HEK293 (cell line): ENCODE results near the gene GALNT6.

ENCODE experiments used
- FEZF1 ChIP-seq: fragments of 450-650 bp; formaldehyde crosslinking; IDR thresholded peaks from 2 replicates; pipeline ENCODE4 v1.5.1; 2016; ENCODE audit warnings: missing biosample characterization, missing genetic modification characterization
- GLIS1 ChIP-seq: fragments of 450-650 bp; formaldehyde crosslinking; IDR thresholded peaks from 2 replicates; pipeline ENCODE4 v1.5.1; 2016; ENCODE audit warnings: missing biosample characterization, missing genetic modification characterization
- HOXD13 ChIP-seq: sonication (generic); formaldehyde crosslinking; IDR thresholded peaks from 2 replicates; pipeline ENCODE4 v1.8.0; 2022; ENCODE audit warnings: missing genetic modification reagents, borderline replicate concordance
- KLF10 ChIP-seq: fragments of 450-650 bp; IDR thresholded peaks from 2 replicates; pipeline ENCODE4 v1.5.1; 2018; ENCODE audit warnings: missing biosample characterization, mild to moderate bottlenecking, missing genetic modification characterization
- KLF17 ChIP-seq: fragments of 450-650 bp; formaldehyde crosslinking; IDR thresholded peaks from 2 replicates; pipeline ENCODE4 v1.5.1; 2016; ENCODE audit warnings: missing biosample characterization, missing genetic modification characterization
- KLF9 ChIP-seq: fragments of 450-650 bp; formaldehyde crosslinking; IDR thresholded peaks from 2 replicates; pipeline ENCODE4 v1.5.1; 2016; ENCODE audit warnings: missing biosample characterization, missing genetic modification characterization, low read depth
- OVOL3 ChIP-seq: fragments of 450-650 bp; formaldehyde crosslinking; IDR thresholded peaks from 2 replicates; pipeline ENCODE4 v1.5.1; 2016; ENCODE audit warnings: missing biosample characterization, missing genetic modification characterization
- ZBTB8A ChIP-seq: fragments of 450-650 bp; formaldehyde crosslinking; IDR thresholded peaks from 2 replicates; pipeline ENCODE4 v1.5.1; 2016; ENCODE audit warnings: missing biosample characterization, missing genetic modification characterization
- ZFHX2 ChIP-seq: fragments of 450-650 bp; formaldehyde crosslinking; conservative IDR thresholded peaks from 2 replicates; pipeline ENCODE4 v1.5.1; 2016; ENCODE audit warnings: missing biosample characterization, missing genetic modification characterization
- ZFP41 ChIP-seq: fragments of 450-650 bp; formaldehyde crosslinking; IDR thresholded peaks from 2 replicates; pipeline ENCODE4 v1.5.1; 2016; ENCODE audit warnings: missing biosample characterization, missing genetic modification characterization, borderline replicate concordance
- ZFP69B ChIP-seq: fragments of 450-650 bp; formaldehyde crosslinking; IDR thresholded peaks from 2 replicates; pipeline ENCODE4 v1.5.1; 2016; ENCODE audit warnings: missing biosample characterization, missing genetic modification characterization
- ZNF114 ChIP-seq: fragments of 450-650 bp; formaldehyde crosslinking; IDR thresholded peaks from 2 replicates; pipeline ENCODE4 v1.5.0; 2017; ENCODE audit warnings: missing biosample characterization, missing genetic modification characterization
- ZNF239 ChIP-seq: fragments of 450-650 bp; formaldehyde crosslinking; IDR thresholded peaks from 2 replicates; pipeline ENCODE4 v1.5.1; 2016; ENCODE audit warnings: missing biosample characterization, missing genetic modification characterization
- ZNF548 ChIP-seq: fragments of 450-650 bp; formaldehyde crosslinking; IDR thresholded peaks from 2 replicates; pipeline ENCODE4 v1.5.1; 2016; ENCODE audit warnings: missing biosample characterization, missing genetic modification characterization
- ZNF660 ChIP-seq: fragments of 450-650 bp; IDR thresholded peaks from 2 replicates; pipeline ENCODE4 v1.5.1; 2018; ENCODE audit warnings: missing biosample characterization, mild to moderate bottlenecking, missing genetic modification characterization
- ZNF677 ChIP-seq: fragments of 450-650 bp; IDR thresholded peaks from 2 replicates; pipeline ENCODE4 v1.5.0; 2018; ENCODE audit warnings: missing biosample characterization, mild to moderate bottlenecking, missing genetic modification characterization, moderate library complexity
- ZNF768 ChIP-seq: fragments of 450-650 bp; formaldehyde crosslinking; IDR thresholded peaks from 2 replicates; pipeline ENCODE4 v1.5.1; 2018; ENCODE audit warnings: missing biosample characterization, mild to moderate bottlenecking, missing genetic modification characterization
- TF ChIP-seq, protein P1 (sequence below): fragments of 450-650 bp; IDR thresholded peaks from 2 replicates; pipeline ENCODE4 v1.5.1; 2018; ENCODE audit warnings: missing biosample characterization, missing genetic modification characterization
- TF ChIP-seq, protein P2 (sequence below): fragments of 450-650 bp; formaldehyde crosslinking; IDR thresholded peaks from 2 replicates; pipeline ENCODE4 v1.5.1; 2016; ENCODE audit warnings: missing biosample characterization, missing genetic modification characterization, borderline replicate concordance
- TF ChIP-seq, protein P3 (sequence below): fragments of 450-650 bp; formaldehyde crosslinking; optimal IDR thresholded peaks from 2 replicates; pipeline ENCODE3; 2016; ENCODE audit warnings: missing biosample characterization, mild to moderate bottlenecking, missing genetic modification characterization
- TF ChIP-seq, protein P4 (sequence below): fragments of 450-650 bp; formaldehyde crosslinking; IDR thresholded peaks from 2 replicates; pipeline ENCODE4 v1.5.1; 2016; ENCODE audit warnings: missing biosample characterization, missing genetic modification characterization, low read depth
- TF ChIP-seq, protein P5 (sequence below): fragments of 450-650 bp; formaldehyde crosslinking; IDR thresholded peaks from 2 replicates; pipeline ENCODE4 v1.5.1; 2016; ENCODE audit warnings: missing biosample characterization, missing genetic modification characterization
- TF ChIP-seq, protein P6 (sequence below): fragments of 450-650 bp; formaldehyde crosslinking; IDR thresholded peaks from 2 replicates; pipeline ENCODE4 v1.5.1; 2016; ENCODE audit warnings: missing biosample characterization, missing genetic modification characterization

GALNT6 gene

DNA sequence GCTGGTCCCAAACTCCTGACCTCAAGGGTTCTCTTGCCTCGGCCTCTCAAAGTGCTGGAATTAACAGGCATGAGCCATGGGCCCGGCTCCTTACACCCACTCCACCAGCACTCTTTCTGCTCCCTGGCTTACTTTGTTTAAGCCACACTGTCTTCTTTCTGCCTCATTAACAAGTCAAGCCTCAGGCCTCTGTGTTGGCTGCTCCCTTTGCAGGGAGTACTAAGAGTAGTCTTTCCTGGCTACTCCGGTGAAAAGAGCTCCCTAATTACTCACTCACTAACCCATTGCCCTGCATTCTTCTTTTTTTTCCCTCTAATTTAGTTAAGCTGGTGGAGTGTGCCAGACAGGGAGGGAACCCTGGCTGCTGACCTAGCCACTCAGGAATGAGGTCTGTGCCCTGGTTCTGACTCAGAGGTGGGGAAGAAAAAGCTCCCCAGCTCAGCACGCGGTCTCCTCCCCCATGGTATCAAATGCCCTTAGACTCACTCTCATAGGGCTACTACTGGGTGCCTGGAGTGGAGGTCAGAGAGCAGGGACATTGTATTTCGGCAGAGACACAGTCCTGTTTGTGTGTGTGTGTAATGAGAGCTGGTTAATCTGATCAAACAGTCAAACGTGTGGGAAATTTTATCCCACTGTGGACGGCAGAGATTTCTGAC is 19.8 kb downstream of the GALNT6 start (continued):
- TF ChIP-seq, protein P1, sequence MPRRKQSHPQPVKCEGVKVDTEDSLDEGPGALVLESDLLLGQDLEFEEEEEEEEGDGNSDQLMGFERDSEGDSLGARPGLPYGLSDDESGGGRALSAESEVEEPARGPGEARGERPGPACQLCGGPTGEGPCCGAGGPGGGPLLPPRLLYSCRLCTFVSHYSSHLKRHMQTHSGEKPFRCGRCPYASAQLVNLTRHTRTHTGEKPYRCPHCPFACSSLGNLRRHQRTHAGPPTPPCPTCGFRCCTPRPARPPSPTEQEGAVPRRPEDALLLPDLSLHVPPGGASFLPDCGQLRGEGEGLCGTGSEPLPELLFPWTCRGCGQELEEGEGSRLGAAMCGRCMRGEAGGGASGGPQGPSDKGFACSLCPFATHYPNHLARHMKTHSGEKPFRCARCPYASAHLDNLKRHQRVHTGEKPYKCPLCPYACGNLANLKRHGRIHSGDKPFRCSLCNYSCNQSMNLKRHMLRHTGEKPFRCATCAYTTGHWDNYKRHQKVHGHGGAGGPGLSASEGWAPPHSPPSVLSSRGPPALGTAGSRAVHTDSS (tag by site-specific recombination): no peak
- TF ChIP-seq ZFHX2 (tag by site-specific recombination): peak; percentile 52
- TF ChIP-seq, protein P2, sequence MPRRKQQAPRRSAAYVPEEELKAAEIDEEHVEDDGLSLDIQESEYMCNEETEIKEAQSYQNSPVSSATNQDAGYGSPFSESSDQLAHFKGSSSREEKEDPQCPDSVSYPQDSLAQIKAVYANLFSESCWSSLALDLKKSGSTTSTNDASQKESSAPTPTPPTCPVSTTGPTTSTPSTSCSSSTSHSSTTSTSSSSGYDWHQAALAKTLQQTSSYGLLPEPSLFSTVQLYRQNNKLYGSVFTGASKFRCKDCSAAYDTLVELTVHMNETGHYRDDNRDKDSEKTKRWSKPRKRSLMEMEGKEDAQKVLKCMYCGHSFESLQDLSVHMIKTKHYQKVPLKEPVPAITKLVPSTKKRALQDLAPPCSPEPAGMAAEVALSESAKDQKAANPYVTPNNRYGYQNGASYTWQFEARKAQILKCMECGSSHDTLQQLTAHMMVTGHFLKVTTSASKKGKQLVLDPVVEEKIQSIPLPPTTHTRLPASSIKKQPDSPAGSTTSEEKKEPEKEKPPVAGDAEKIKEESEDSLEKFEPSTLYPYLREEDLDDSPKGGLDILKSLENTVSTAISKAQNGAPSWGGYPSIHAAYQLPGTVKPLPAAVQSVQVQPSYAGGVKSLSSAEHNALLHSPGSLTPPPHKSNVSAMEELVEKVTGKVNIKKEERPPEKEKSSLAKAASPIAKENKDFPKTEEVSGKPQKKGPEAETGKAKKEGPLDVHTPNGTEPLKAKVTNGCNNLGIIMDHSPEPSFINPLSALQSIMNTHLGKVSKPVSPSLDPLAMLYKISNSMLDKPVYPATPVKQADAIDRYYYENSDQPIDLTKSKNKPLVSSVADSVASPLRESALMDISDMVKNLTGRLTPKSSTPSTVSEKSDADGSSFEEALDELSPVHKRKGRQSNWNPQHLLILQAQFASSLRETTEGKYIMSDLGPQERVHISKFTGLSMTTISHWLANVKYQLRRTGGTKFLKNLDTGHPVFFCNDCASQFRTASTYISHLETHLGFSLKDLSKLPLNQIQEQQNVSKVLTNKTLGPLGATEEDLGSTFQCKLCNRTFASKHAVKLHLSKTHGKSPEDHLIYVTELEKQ (tag by site-specific recombination): peak; percentile 82
- TF ChIP-seq, protein P3, sequence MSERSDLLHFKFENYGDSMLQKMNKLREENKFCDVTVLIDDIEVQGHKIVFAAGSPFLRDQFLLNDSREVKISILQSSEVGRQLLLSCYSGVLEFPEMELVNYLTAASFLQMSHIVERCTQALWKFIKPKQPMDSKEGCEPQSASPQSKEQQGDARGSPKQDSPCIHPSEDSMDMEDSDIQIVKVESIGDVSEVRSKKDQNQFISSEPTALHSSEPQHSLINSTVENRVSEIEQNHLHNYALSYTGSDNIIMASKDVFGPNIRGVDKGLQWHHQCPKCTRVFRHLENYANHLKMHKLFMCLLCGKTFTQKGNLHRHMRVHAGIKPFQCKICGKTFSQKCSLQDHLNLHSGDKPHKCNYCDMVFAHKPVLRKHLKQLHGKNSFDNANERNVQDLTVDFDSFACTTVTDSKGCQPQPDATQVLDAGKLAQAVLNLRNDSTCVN: no peak
- TF ChIP-seq ZFP41 (tag by site-specific recombination): no peak
- TF ChIP-seq, protein P4, sequence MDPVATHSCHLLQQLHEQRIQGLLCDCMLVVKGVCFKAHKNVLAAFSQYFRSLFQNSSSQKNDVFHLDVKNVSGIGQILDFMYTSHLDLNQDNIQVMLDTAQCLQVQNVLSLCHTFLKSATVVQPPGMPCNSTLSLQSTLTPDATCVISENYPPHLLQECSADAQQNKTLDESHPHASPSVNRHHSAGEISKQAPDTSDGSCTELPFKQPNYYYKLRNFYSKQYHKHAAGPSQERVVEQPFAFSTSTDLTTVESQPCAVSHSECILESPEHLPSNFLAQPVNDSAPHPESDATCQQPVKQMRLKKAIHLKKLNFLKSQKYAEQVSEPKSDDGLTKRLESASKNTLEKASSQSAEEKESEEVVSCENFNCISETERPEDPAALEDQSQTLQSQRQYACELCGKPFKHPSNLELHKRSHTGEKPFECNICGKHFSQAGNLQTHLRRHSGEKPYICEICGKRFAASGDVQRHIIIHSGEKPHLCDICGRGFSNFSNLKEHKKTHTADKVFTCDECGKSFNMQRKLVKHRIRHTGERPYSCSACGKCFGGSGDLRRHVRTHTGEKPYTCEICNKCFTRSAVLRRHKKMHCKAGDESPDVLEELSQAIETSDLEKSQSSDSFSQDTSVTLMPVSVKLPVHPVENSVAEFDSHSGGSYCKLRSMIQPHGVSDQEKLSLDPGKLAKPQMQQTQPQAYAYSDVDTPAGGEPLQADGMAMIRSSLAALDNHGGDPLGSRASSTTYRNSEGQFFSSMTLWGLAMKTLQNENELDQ (tag by site-specific recombination): no peak
- TF ChIP-seq, protein P5, sequence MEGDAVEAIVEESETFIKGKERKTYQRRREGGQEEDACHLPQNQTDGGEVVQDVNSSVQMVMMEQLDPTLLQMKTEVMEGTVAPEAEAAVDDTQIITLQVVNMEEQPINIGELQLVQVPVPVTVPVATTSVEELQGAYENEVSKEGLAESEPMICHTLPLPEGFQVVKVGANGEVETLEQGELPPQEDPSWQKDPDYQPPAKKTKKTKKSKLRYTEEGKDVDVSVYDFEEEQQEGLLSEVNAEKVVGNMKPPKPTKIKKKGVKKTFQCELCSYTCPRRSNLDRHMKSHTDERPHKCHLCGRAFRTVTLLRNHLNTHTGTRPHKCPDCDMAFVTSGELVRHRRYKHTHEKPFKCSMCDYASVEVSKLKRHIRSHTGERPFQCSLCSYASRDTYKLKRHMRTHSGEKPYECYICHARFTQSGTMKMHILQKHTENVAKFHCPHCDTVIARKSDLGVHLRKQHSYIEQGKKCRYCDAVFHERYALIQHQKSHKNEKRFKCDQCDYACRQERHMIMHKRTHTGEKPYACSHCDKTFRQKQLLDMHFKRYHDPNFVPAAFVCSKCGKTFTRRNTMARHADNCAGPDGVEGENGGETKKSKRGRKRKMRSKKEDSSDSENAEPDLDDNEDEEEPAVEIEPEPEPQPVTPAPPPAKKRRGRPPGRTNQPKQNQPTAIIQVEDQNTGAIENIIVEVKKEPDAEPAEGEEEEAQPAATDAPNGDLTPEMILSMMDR (tag by site-specific recombination): no peak
- TF ChIP-seq, protein P6, sequence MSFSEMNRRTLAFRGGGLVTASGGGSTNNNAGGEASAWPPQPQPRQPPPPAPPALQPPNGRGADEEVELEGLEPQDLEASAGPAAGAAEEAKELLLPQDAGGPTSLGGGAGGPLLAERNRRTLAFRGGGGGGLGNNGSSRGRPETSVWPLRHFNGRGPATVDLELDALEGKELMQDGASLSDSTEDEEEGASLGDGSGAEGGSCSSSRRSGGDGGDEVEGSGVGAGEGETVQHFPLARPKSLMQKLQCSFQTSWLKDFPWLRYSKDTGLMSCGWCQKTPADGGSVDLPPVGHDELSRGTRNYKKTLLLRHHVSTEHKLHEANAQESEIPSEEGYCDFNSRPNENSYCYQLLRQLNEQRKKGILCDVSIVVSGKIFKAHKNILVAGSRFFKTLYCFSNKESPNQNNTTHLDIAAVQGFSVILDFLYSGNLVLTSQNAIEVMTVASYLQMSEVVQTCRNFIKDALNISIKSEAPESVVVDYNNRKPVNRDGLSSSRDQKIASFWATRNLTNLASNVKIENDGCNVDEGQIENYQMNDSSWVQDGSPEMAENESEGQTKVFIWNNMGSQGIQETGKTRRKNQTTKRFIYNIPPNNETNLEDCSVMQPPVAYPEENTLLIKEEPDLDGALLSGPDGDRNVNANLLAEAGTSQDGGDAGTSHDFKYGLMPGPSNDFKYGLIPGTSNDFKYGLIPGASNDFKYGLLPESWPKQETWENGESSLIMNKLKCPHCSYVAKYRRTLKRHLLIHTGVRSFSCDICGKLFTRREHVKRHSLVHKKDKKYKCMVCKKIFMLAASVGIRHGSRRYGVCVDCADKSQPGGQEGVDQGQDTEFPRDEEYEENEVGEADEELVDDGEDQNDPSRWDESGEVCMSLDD (tag by site-specific recombination): no peak
- peak; percentile 99 for TF ChIP-seq KLF17 (tag by site-specific recombination)
- peak; percentile 92 for TF ChIP-seq GLIS1 (tag by site-specific recombination)
- TF ChIP-seq HOXD13: no peak
- TF ChIP-seq ZNF677: no peak
- no peak for TF ChIP-seq OVOL3 (tag by site-specific recombination)
- TF ChIP-seq KLF9 (tag by site-specific recombination): peak; percentile 40; the same call in 1 of the 2 replicates
- no peak for TF ChIP-seq ZNF548
- peak; percentile 75; the same call in 1 of the 2 replicates for TF ChIP-seq ZNF660 (tag by site-specific recombination)
- TF ChIP-seq ZBTB8A (tag by site-specific recombination): peak; percentile 31; the same call in 1 of the 2 replicates
- TF ChIP-seq KLF10 (tag by site-specific recombination): peak; percentile 63
- no peak for TF ChIP-seq ZNF768
- TF ChIP-seq ZNF114 (tag by site-specific recombination): no peak
- TF ChIP-seq ZNF239 (tag by site-specific recombination): no peak
- TF ChIP-seq ZFP69B (tag by site-specific recombination): peak; percentile 77
- TF ChIP-seq FEZF1 (tag by site-specific recombination): peak; percentile 98
